Activated T-helper 1 cell treated with anti-CD3 and anti-CD28 coated beads, Interleukin-12 subunit alpha, Interleukin-12 subunit beta, Interleukin-2, Interleukin-4 antibody, amounts not matched to agents 30 ng/mL and 10 ng/mL and 1 ng/mL, durations not matched to agents 14 hours and 24 hours and 36 hours (primary cell): Measurements from ENCODE around the gene IMP3. TPM values are rescaled to one million over a fixed set of nuclear protein-coding genes. Genes with fewer than 3 reads are reported as not detected.

Source experiments
- DNase-seq: peaks from one replicate; pipeline ENCODE4 v3.0.0; 2021; ENCODE audit warnings: low spot score
- H3K27ac Mint-ChIP-seq: one replicate; pipeline ENCODE4 v1.8.0; 2021; ENCODE audit warnings: mild to moderate bottlenecking, mixed read lengths
- H3K27me3 Mint-ChIP-seq: one replicate; pipeline ENCODE4 v1.8.0; 2022; ENCODE audit warnings: mild to moderate bottlenecking, moderate library complexity, mixed read lengths; ENCODE audit not compliant: insufficient read depth
- H3K36me3 Mint-ChIP-seq: one replicate; pipeline ENCODE4 v1.8.0; 2021; ENCODE audit warnings: low read depth, mixed read lengths
- H3K4me1 Mint-ChIP-seq: one replicate; pipeline ENCODE4 v1.8.0; 2021; ENCODE audit warnings: low read depth, mixed read lengths
- H3K4me3 Mint-ChIP-seq: one replicate; pipeline ENCODE4 v1.8.0; 2021; ENCODE audit warnings: mild to moderate bottlenecking, moderate library complexity, mixed read lengths
- H3K9me3 Mint-ChIP-seq: one replicate; pipeline ENCODE4 v1.8.0; 2021; ENCODE audit warnings: mixed read lengths
- intact Hi-C: fragments of 100-400 bp; cut with micrococcal nuclease; formaldehyde crosslinking; loops from one replicate; pipeline ENCODE4 v1.15.1; 2024
- total RNA-seq: library from RNA; stranded (reverse); gene quantifications from 2 replicates; pipeline ENCODE4 v1.2.3, GENCODE V29; 2022

Gene IMP3
- total RNA-seq, 1 donor from 2014 or later, result 110 TPM

- H3K27me3 Mint-ChIP-seq, result no peaks in the 10 kb centered on the region
- no peak overlapping the region for H3K27ac Mint-ChIP-seq
- no peak for DNase-seq
- no peaks in the 10 kb centered on the region for H3K36me3 Mint-ChIP-seq
- H3K4me3 Mint-ChIP-seq, result no peak overlapping the region
- H3K9me3 Mint-ChIP-seq, result no peaks in the 10 kb centered on the region
- H3K4me1 Mint-ChIP-seq, result no peaks in the 10 kb centered on the region
- intact Hi-C loops, result no loop called here
Observed at GRCh38 chr15:75666823-75667501, 26.9 kb upstream of the IMP3 start.

GRCh38 chr15:75663931-75664421 is 24.0 kb upstream of the IMP3 start:
- H3K4me1 Mint-ChIP-seq, result no peaks in the 10 kb centered on the region
- intact Hi-C loops, result no loop called here
- no peak overlapping the region for H3K27ac Mint-ChIP-seq
- H3K4me3 Mint-ChIP-seq, result no peak overlapping the region
- H3K27me3 Mint-ChIP-seq, result no peaks in the 10 kb centered on the region
- H3K36me3 Mint-ChIP-seq, result no peaks in the 10 kb centered on the region
- H3K9me3 Mint-ChIP-seq, result no peaks in the 10 kb centered on the region
- no peak for DNase-seq

DNA sequence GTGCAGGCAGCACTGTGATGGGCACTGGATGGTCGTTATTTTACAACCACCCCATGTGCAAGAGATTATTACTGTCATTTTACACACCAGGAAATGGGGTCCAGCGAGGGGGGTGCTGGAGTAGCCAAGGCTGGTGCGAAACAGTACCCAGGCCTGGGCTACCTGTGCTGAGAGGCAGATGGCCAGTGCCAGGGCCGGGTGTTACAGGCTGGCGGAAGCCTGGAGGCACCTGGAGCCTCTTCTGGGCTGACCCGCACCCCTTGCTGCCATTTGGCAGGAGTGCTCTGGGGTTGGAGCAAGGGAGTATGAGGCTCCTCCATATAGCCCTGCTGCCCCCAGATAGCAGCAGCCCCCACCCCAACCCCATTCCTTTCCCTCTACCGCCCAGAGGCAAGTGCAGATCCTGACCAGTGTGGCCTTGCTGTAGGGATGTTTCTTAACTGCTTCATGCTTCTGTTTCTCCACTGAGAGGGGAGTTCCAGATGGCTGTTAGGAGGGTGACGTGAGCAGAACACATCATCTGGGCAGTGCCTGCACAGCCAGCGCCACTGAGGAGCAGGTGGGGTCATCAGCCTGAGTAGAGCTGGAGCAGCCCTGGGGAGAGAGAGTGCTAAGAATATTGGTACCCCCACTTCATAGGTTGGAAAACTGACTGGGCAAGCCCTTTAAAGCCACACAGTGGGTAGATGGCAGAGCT is 22.9 kb upstream of the IMP3 start:
- Mint-ChIP-seq H3K27me3 (no peaks in the 10 kb centered on the region), H3K36me3 (no peaks in the 10 kb centered on the region), H3K4me3 (no peak overlapping the region), H3K27ac (no peak overlapping the region), H3K4me1 (no peaks in the 10 kb centered on the region), H3K9me3 (no peaks in the 10 kb centered on the region)
- intact Hi-C loops, result no loop called here
- DNase-seq, result no peak

DNA sequence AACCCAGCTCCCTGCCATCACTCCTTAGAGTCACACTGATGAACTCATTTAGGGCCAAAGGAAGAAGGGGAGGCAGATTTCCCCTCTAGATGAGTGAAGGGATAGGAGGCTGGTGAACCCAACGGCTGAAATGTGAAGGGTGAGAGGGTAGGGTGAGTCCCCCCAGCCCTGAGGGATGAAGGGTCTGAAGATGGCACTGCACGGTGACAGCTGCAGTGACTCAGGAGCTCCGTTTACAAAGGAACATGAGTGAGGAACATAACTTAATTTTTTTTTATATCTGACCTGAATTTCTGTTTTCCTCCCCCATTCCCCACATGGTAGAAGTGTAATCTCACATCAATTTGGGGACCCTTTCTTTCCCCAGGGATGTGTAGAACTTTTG is 21.7 kb upstream of the IMP3 start:
- Mint-ChIP-seq H3K4me1 (no peaks in the 10 kb centered on the region), H3K36me3 (no peaks in the 10 kb centered on the region), H3K27me3 (no peaks in the 10 kb centered on the region), H3K4me3 (no peak overlapping the region), H3K9me3 (no peaks in the 10 kb centered on the region), H3K27ac (no peak overlapping the region)
- intact Hi-C loops, result no loop called here
- DNase-seq, result no peak

DNA sequence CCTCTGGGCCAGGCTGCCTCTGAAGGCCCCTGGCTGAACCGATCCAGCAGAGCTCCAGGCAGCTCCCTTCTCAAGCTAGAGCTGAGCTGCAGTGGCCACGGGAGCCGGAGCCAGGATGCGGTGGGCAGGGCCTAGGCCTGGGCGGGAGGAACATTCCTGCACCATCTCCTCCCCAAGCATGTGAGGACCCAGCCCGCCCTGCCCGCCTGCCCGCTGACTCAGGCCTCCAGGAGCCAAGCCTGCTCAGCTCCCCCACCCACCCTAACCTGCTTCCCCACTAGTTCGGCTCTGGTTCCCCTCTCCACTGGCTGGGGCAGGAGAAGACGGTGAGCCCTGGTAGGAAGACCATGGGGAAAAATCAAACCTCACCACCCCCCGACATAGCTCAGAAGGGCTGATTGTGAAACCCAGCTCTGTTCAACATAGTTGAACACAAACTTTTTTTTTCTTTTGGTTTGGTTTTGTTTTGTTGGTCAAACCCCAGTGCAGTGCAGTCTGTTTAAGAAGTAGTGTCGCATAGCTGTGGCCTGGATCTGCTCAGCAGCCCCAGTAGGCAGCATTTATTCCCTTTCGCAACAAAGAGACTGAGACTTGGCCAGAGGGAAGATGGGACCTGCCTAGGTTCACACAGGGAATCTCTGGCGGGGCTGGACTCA is 21.2 kb upstream of the IMP3 start:
- H3K27me3 Mint-ChIP-seq, result no peaks in the 10 kb centered on the region
- no peaks in the 10 kb centered on the region for H3K36me3 Mint-ChIP-seq
- no peaks in the 10 kb centered on the region for H3K4me1 Mint-ChIP-seq
- H3K27ac Mint-ChIP-seq, result no peak overlapping the region
- no peak for DNase-seq
- no peak overlapping the region for H3K4me3 Mint-ChIP-seq
- H3K9me3 Mint-ChIP-seq, result no peaks in the 10 kb centered on the region
- intact Hi-C loops, result no loop called here

DNA sequence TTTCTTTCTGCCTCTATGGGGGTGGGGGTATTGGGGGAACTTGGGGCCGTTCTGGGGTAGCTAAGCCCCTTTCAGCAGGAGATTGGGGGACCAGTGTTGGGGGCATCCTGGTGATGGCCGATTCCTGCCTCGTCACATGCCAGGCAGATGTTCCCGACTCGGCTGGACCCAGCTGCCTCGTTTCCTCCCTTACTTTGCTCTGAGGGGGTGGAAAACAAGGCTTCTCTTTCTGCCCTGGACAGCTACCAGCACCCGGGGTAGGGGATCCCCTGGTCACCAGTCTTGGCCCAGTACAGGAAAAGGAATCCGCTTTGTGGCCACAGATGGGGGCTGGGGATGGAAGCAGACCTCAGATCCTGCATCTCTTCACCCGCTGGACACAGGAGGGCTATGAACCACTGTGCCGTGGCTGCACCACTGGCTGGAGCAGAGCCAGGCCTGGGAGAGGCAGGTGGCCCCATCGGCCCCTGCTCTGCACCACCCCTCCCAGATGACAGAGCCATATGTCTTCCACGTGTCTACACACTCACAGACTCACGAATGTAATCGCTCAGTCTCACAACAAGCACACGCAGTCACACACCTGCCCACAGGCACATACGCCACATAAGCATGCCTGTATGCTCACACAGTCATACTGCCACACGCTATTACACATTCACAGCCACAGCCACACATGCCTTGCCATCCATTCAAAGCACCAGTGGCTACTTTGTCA is 20.1 kb upstream of the IMP3 start:
- H3K27ac Mint-ChIP-seq, result no peak overlapping the region
- no peak overlapping the region for H3K4me3 Mint-ChIP-seq
- no peaks in the 10 kb centered on the region for H3K27me3 Mint-ChIP-seq
- H3K36me3 Mint-ChIP-seq, result no peaks in the 10 kb centered on the region
- DNase-seq, result no peak
- intact Hi-C loops, result no loop called here
- H3K9me3 Mint-ChIP-seq, result no peaks in the 10 kb centered on the region
- H3K4me1 Mint-ChIP-seq, result no peaks in the 10 kb centered on the region

GRCh38 chr15:75659141-75659771 is 19.2 kb upstream of the IMP3 start:
- Mint-ChIP-seq H3K4me3 (no peak overlapping the region), H3K27ac (no peak overlapping the region), H3K9me3 (no peaks in the 10 kb centered on the region), H3K4me1 (no peaks in the 10 kb centered on the region), H3K27me3 (no peaks in the 10 kb centered on the region), H3K36me3 (no peaks in the 10 kb centered on the region)
- no peak for DNase-seq
- intact Hi-C loops, result no loop called here

GRCh38 chr15:75656813-75657212 is 16.8 kb upstream of the IMP3 start:
- DNase-seq, result no peak
- Mint-ChIP-seq H3K36me3 (no peaks in the 10 kb centered on the region), H3K4me3 (no peak overlapping the region), H3K27me3 (peaks cover 1% of the 10 kb centered on the region), H3K9me3 (no peaks in the 10 kb centered on the region), H3K27ac (no peak overlapping the region), H3K4me1 (peaks cover 4% of the 10 kb centered on the region)
- intact Hi-C loops, result no loop called here

DNA sequence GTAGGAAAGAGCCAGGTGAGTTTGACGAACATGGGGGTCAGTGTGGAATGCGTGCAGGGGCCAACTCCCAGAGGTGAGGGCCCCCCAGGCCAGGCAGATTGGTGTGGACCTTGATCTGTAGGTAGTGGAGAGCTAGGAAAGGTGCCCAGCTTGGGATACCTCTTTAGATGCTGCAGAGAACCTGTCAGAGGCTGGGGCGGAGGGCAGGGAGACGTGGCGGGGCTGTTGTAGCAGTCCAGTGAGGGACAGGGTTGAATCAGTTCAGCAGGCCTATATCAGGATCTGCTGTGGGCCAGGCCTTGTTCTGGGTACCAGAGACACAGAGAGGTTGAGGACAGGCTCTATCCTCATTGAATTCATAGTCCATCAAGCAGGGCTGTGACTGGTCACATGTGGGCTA is 16.3 kb upstream of the IMP3 start:
- intact Hi-C loops, result no loop called here
- H3K27ac Mint-ChIP-seq, result no peak overlapping the region
- DNase-seq, result no peak
- H3K27me3 Mint-ChIP-seq, result peaks cover 1% of the 10 kb centered on the region
- peaks cover 8% of the 10 kb centered on the region for H3K4me1 Mint-ChIP-seq
- H3K36me3 Mint-ChIP-seq, result no peaks in the 10 kb centered on the region
- no peaks in the 10 kb centered on the region for H3K9me3 Mint-ChIP-seq
- no peak overlapping the region for H3K4me3 Mint-ChIP-seq

- no peak overlapping the region for H3K4me3 Mint-ChIP-seq
- H3K27ac Mint-ChIP-seq, result no peak overlapping the region
Observed at GRCh38 chr15:75655931-75656330, 15.9 kb upstream of the IMP3 start.

GRCh38 chr15:75654201-75654907 is 14.3 kb upstream of the IMP3 start:
- peaks cover 1% of the 10 kb centered on the region for H3K27me3 Mint-ChIP-seq
- peaks cover 3% of the 10 kb centered on the region for H3K36me3 Mint-ChIP-seq
- H3K4me1 Mint-ChIP-seq, result peaks cover 28% of the 10 kb centered on the region
- no peak for DNase-seq
- intact Hi-C loops, result no loop called here
- no peak overlapping the region for H3K27ac Mint-ChIP-seq
- H3K4me3 Mint-ChIP-seq, result no peak overlapping the region
- H3K9me3 Mint-ChIP-seq, result no peaks in the 10 kb centered on the region

More at GRCh38 chr15:75655931-75656330, 15.9 kb upstream of the IMP3 start:
- no peak for DNase-seq
- Mint-ChIP-seq H3K27me3 (peaks cover 1% of the 10 kb centered on the region), H3K36me3 (no peaks in the 10 kb centered on the region), H3K4me1 (peaks cover 12% of the 10 kb centered on the region), H3K9me3 (no peaks in the 10 kb centered on the region)
- intact Hi-C loops, result no loop called here

GRCh38 chr15:75653347-75653913 is 13.4 kb upstream of the IMP3 start:
- H3K4me1 Mint-ChIP-seq, result peaks cover 34% of the 10 kb centered on the region
- no peak overlapping the region for H3K27ac Mint-ChIP-seq
- no peak overlapping the region for H3K4me3 Mint-ChIP-seq
- H3K27me3 Mint-ChIP-seq, result peaks cover 3% of the 10 kb centered on the region
- H3K9me3 Mint-ChIP-seq, result no peaks in the 10 kb centered on the region
- H3K36me3 Mint-ChIP-seq, result peaks cover 3% of the 10 kb centered on the region
- intact Hi-C loops, result no loop called here
- no peak for DNase-seq
